Nephron (organoid): ENCODE measurements around the gene PARVA.
A peak's percentile ranks its signal among the peaks of the same experiment; 100 is the strongest.

ENCODE experiments used
- H3K27ac Mint-ChIP-seq, 3 experiments: 2 replicates each; pipeline ENCODE4 v1.8.0; 2020; ENCODE audit warnings: mixed read lengths in 3 of 3, mild to moderate bottlenecking in 2 of 3, moderate library complexity in 1 of 3
- H3K27me3 Mint-ChIP-seq: 2 replicates; pipeline ENCODE4 v1.8.0; 2021; ENCODE audit warnings: low read depth, mild to moderate bottlenecking, moderate library complexity, mixed read lengths
- H3K36me3 Mint-ChIP-seq: 2 replicates; pipeline ENCODE4 v1.8.0; 2020; ENCODE audit warnings: low read depth, mixed read lengths
- H3K4me1 Mint-ChIP-seq: 2 replicates; pipeline ENCODE4 v1.8.0; 2020; ENCODE audit warnings: mixed read lengths
- H3K4me3 Mint-ChIP-seq, 3 experiments: 2 replicates each; pipeline ENCODE4 v1.8.0; 2020; ENCODE audit warnings: mild to moderate bottlenecking in 3 of 3, mixed read lengths in 3 of 3, moderate library complexity in 2 of 3
- H3K9me3 Mint-ChIP-seq: 2 replicates; pipeline ENCODE4 v1.8.0; 2020; ENCODE audit warnings: mixed read lengths
- TF ChIP-seq, protein P1 (sequence below), 3 experiments: fragments of 200-600 bp; sonication (generic); IDR thresholded peaks; one replicate each; pipeline ENCODE4 v1.5.0; 2021; ENCODE audit warnings: antibody characterized with exemption in 3 of 3; ENCODE audit not compliant: unreplicated experiment in 3 of 3

The PARVA gene

GRCh38 chr11:12389676-12390657 is 12.6 kb downstream of the PARVA start:
- Mint-ChIP-seq H3K4me1 (peaks cover 57% of the 10 kb centered on the region), H3K27me3 (no peaks in the 10 kb centered on the region), H3K4me3 (peak overlapping the region in 1 of 3 experiments; percentile 2), H3K27ac (peak overlapping the region; percentile 58 to 73 (median 69)), H3K9me3 (no peaks in the 10 kb centered on the region), H3K36me3 (peaks cover 20% of the 10 kb centered on the region)
- TF ChIP-seq, protein P1, sequence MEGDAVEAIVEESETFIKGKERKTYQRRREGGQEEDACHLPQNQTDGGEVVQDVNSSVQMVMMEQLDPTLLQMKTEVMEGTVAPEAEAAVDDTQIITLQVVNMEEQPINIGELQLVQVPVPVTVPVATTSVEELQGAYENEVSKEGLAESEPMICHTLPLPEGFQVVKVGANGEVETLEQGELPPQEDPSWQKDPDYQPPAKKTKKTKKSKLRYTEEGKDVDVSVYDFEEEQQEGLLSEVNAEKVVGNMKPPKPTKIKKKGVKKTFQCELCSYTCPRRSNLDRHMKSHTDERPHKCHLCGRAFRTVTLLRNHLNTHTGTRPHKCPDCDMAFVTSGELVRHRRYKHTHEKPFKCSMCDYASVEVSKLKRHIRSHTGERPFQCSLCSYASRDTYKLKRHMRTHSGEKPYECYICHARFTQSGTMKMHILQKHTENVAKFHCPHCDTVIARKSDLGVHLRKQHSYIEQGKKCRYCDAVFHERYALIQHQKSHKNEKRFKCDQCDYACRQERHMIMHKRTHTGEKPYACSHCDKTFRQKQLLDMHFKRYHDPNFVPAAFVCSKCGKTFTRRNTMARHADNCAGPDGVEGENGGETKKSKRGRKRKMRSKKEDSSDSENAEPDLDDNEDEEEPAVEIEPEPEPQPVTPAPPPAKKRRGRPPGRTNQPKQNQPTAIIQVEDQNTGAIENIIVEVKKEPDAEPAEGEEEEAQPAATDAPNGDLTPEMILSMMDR (IDR thresholded peaks at IDR 0.05; ENCODE audit: unreplicated experiment in 3 of 3), result no peak

- H3K27ac Mint-ChIP-seq, result peak overlapping the region; percentile 58 to 73 (median 69)
- no peaks in the 10 kb centered on the region for H3K9me3 Mint-ChIP-seq
- H3K27me3 Mint-ChIP-seq, result no peaks in the 10 kb centered on the region
- no peak overlapping the region for H3K4me3 Mint-ChIP-seq
- H3K36me3 Mint-ChIP-seq, result peaks cover 26% of the 10 kb centered on the region
- peaks cover 57% of the 10 kb centered on the region for H3K4me1 Mint-ChIP-seq
- TF ChIP-seq, protein P1 (IDR thresholded peaks at IDR 0.05; ENCODE audit: unreplicated experiment in 3 of 3), result no peak
Observed at GRCh38 chr11:12390687-12391110, 13.3 kb downstream of the PARVA start.

GRCh38 chr11:12392672-12393071 is 15.3 kb downstream of the PARVA start:
- no peak overlapping the region for H3K27ac Mint-ChIP-seq
- no peaks in the 10 kb centered on the region for H3K27me3 Mint-ChIP-seq
- TF ChIP-seq, protein P1 (IDR thresholded peaks at IDR 0.05; ENCODE audit: unreplicated experiment in 3 of 3), result no peak
- peaks cover 3% of the 10 kb centered on the region for H3K9me3 Mint-ChIP-seq
- no peak overlapping the region for H3K4me3 Mint-ChIP-seq
- peaks cover 51% of the 10 kb centered on the region for H3K4me1 Mint-ChIP-seq
- H3K36me3 Mint-ChIP-seq, result peaks cover 29% of the 10 kb centered on the region

DNA sequence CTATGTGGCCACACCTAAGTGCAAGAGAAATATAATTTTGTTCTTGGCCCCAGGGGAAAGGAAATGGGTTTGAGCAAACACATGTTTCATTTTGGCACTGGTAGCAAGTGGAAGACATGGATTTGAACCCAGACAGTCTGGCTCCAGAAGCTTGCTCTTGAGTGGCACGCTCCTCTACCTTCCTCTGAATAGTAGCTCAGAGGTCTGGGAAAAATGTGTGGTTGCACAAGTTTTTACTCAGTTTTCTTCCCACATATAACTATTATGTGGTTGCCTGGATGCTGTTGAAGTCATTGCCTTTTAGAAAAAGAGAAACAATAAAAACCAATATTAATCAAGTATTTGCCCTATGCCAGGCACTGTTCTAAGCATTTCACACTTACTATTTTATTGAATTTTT is 16.3 kb downstream of the PARVA start:
- no peak overlapping the region for H3K27ac Mint-ChIP-seq
- H3K4me1 Mint-ChIP-seq, result peaks cover 55% of the 10 kb centered on the region
- TF ChIP-seq, protein P1 (IDR thresholded peaks at IDR 0.05; ENCODE audit: unreplicated experiment in 3 of 3), result no peak
- no peaks in the 10 kb centered on the region for H3K27me3 Mint-ChIP-seq
- H3K9me3 Mint-ChIP-seq, result peaks cover 3% of the 10 kb centered on the region
- no peak overlapping the region for H3K4me3 Mint-ChIP-seq
- peaks cover 30% of the 10 kb centered on the region for H3K36me3 Mint-ChIP-seq

- no peak overlapping the region for H3K27ac Mint-ChIP-seq
- H3K9me3 Mint-ChIP-seq, result peaks cover 3% of the 10 kb centered on the region
- H3K27me3 Mint-ChIP-seq, result no peaks in the 10 kb centered on the region
- peaks cover 31% of the 10 kb centered on the region for H3K36me3 Mint-ChIP-seq
- TF ChIP-seq, protein P1 (IDR thresholded peaks at IDR 0.05; ENCODE audit: unreplicated experiment in 3 of 3), result no peak
- H3K4me3 Mint-ChIP-seq, result no peak overlapping the region
- H3K4me1 Mint-ChIP-seq, result peaks cover 57% of the 10 kb centered on the region
Observed at GRCh38 chr11:12394601-12395000, 17.2 kb downstream of the PARVA start.
